HFFc6 (cell line): ENCODE measurements around the gene CD300LG. TPM values are rescaled to one million over a fixed set of nuclear protein-coding genes. Genes with fewer than 3 reads are reported as not detected.

ENCODE experiments used
- DNase-seq: peaks from one replicate; pipeline ENCODE4 v3.0.0-alpha.2; 2018
- H3K27ac Mint-ChIP-seq: 2 replicates; pipeline ENCODE4 v1.8.0; 2020; ENCODE audit warnings: mild to moderate bottlenecking, mixed read lengths
- H3K27me3 Mint-ChIP-seq: 2 replicates; pipeline ENCODE4 v1.8.0; 2021; ENCODE audit warnings: mild to moderate bottlenecking, moderate library complexity, mixed read lengths; ENCODE audit not compliant: insufficient read depth
- H3K36me3 Mint-ChIP-seq: 2 replicates; pipeline ENCODE4 v1.8.0; 2021; ENCODE audit warnings: low read depth, mixed read lengths
- H3K4me1 Mint-ChIP-seq: 2 replicates; pipeline ENCODE4 v1.8.0; 2020; ENCODE audit warnings: low read depth, mixed read lengths
- H3K4me3 Mint-ChIP-seq: 2 replicates; pipeline ENCODE4 v1.8.0; 2020; ENCODE audit warnings: mild to moderate bottlenecking, moderate library complexity, mixed read lengths
- H3K9me3 Mint-ChIP-seq: 2 replicates; pipeline ENCODE4 v1.8.0; 2020; ENCODE audit warnings: mild to moderate bottlenecking, mixed read lengths
- CTCF ChIP-seq: fragments of 200-600 bp; sonication (generic); IDR thresholded peaks from 2 replicates; pipeline ENCODE4 v1.5.0; 2021; ENCODE audit warnings: antibody characterized with exemption, mild to moderate bottlenecking
- total RNA-seq, 6 experiments: library from RNA; stranded (reverse); fragmentation: NEBNext Ultra II Directional; extraction: Animal tissue kit (Norgen Biotek cat#: 25700); gene quantifications; 2 replicates in 1 of 6; 3 replicates in 5 of 6; pipeline ENCODE4 v1.2.3, GENCODE V29; 2021

CD300LG gene
- total RNA-seq, 6 experiments from 2014 or later = not detected

GRCh38 chr17:43805117-43805516 is 41.9 kb upstream of the CD300LG start:
- Mint-ChIP-seq H3K27ac (no peak overlapping the region), H3K4me1 (peaks cover 20% of the 10 kb centered on the region), H3K36me3 (peaks cover 25% of the 10 kb centered on the region), H3K4me3 (no peak overlapping the region), H3K27me3 (no peaks in the 10 kb centered on the region; the same call in 1 of the 2 replicates), H3K9me3 (no peaks in the 10 kb centered on the region)
- TF ChIP-seq CTCF = no peak
- DNase-seq = no peak

GRCh38 chr17:43808076-43808475 is 38.9 kb upstream of the CD300LG start:
- Mint-ChIP-seq H3K27ac (no peak overlapping the region), H3K4me3 (no peak overlapping the region), H3K9me3 (no peaks in the 10 kb centered on the region), H3K36me3 (peaks cover 24% of the 10 kb centered on the region), H3K27me3 (no peaks in the 10 kb centered on the region; the same call in none of the 2 replicates), H3K4me1 (peaks cover 14% of the 10 kb centered on the region)
- no peak for DNase-seq
- TF ChIP-seq CTCF = no peak

GRCh38 chr17:43809121-43809520 is 37.9 kb upstream of the CD300LG start:
- no peak overlapping the region for H3K27ac Mint-ChIP-seq
- H3K36me3 Mint-ChIP-seq = peaks cover 27% of the 10 kb centered on the region
- no peaks in the 10 kb centered on the region; the same call in none of the 2 replicates for H3K27me3 Mint-ChIP-seq
- TF ChIP-seq CTCF = no peak
- H3K4me1 Mint-ChIP-seq = peaks cover 5% of the 10 kb centered on the region
- no peak overlapping the region for H3K4me3 Mint-ChIP-seq
- no peak for DNase-seq
- no peaks in the 10 kb centered on the region for H3K9me3 Mint-ChIP-seq

GRCh38 chr17:43810226-43810715 is 36.7 kb upstream of the CD300LG start:
- DNase-seq = no peak
- peaks cover 24% of the 10 kb centered on the region for H3K36me3 Mint-ChIP-seq
- no peak overlapping the region for H3K27ac Mint-ChIP-seq
- no peaks in the 10 kb centered on the region; the same call in none of the 2 replicates for H3K27me3 Mint-ChIP-seq
- H3K4me1 Mint-ChIP-seq = peaks cover 11% of the 10 kb centered on the region
- no peak overlapping the region for H3K4me3 Mint-ChIP-seq
- H3K9me3 Mint-ChIP-seq = no peaks in the 10 kb centered on the region
- TF ChIP-seq CTCF = no peak

GRCh38 chr17:43810823-43811222 is 36.2 kb upstream of the CD300LG start:
- H3K9me3 Mint-ChIP-seq = no peaks in the 10 kb centered on the region
- no peak for DNase-seq

More at GRCh38 chr17:43810823-43811222, 36.2 kb upstream of the CD300LG start:
- Mint-ChIP-seq H3K27ac (no peak overlapping the region), H3K27me3 (no peaks in the 10 kb centered on the region; the same call in none of the 2 replicates), H3K4me1 (peaks cover 11% of the 10 kb centered on the region), H3K4me3 (no peak overlapping the region), H3K36me3 (peaks cover 19% of the 10 kb centered on the region)
- TF ChIP-seq CTCF = no peak
